ENCODE measurements around the gene PTK7.

The PTK7 gene

DNA sequence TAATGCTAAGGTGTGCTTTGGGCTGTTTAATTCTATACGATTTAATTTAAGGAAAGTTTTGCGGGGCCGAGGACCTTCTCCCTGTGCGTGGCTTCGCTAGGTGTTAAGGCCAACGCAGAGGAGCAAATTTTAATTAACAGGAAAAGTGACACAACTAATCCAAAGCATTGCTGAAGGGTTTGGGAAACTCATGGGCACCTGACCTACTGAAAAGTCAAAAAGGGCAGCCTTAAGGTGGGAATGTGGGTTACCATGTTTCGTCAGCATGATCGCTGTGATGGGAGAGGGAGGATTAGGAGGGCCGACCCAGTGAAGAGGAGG, 105.5 kb downstream of the PTK7 start:
- TF ChIP-seq, protein P1, sequence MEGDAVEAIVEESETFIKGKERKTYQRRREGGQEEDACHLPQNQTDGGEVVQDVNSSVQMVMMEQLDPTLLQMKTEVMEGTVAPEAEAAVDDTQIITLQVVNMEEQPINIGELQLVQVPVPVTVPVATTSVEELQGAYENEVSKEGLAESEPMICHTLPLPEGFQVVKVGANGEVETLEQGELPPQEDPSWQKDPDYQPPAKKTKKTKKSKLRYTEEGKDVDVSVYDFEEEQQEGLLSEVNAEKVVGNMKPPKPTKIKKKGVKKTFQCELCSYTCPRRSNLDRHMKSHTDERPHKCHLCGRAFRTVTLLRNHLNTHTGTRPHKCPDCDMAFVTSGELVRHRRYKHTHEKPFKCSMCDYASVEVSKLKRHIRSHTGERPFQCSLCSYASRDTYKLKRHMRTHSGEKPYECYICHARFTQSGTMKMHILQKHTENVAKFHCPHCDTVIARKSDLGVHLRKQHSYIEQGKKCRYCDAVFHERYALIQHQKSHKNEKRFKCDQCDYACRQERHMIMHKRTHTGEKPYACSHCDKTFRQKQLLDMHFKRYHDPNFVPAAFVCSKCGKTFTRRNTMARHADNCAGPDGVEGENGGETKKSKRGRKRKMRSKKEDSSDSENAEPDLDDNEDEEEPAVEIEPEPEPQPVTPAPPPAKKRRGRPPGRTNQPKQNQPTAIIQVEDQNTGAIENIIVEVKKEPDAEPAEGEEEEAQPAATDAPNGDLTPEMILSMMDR (conservative IDR thresholded peaks at IDR 0.05; ENCODE audit: low read depth, low read length) = no peak
- no peak for DNase-seq (ENCODE audit: low read depth)
- peak overlapping the region; percentile 90 for H3K4me3 ChIP-seq (ENCODE audit: low read depth, low read length)

DNA sequence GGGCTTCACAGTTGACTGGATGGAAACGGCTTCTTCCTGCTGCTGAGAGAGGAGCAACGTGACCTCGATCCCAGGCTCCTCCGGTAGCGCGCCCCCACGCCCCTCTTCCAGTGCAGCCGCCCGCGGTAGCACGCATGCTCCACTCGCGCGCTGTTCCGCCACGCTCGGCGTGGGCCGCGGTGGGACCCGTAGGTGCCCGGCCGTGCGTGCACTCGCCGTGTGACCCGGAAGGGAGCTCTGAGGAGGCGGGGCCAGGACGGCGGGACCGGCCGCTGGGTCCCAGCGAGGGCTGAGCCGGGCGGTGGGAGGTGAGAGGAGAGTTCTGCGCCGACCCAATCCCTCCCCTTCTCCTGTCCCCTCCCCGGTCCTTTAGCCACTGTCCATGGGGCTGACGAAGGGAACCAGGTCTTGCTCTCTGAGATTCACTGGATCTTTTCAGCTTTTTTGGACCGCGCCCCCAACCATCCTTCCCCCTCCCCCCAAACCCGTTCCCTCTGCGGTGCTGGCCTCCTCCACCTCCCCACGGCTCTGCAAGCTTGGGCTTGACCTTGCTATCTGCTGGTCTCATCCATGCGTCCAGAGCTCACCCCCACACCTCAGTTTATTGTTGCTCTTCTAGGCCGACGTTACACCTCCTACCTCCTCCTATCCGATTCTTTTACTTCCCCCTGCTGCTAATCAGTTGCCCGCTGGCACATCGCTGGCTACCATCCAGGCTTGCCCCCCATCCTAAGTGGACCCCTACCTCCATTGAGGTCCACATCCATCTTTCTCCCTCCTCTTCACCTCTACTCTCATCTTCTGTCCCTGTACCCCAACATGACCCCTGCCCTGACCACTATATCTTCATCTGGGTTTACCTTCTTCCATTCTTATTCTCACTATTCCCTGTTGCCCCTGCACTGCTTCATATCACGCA, 106.1 kb downstream of the PTK7 start, which contains the start of gene CUL9:
Gene CUL9 (plus strand): TSS at position 255 of the 919 bp plus-strand sequence. CDS start 2,115 bp downstream, outside the sequence.
- TF ChIP-seq, protein P1 (conservative IDR thresholded peaks at IDR 0.05; ENCODE audit: low read depth, low read length) = no peak
- peak; percentile 76 for DNase-seq (ENCODE audit: low read depth)
- H3K4me3 ChIP-seq (ENCODE audit: low read depth, low read length) = peak within 1 kb of the TSS; percentile 90

DNA sequence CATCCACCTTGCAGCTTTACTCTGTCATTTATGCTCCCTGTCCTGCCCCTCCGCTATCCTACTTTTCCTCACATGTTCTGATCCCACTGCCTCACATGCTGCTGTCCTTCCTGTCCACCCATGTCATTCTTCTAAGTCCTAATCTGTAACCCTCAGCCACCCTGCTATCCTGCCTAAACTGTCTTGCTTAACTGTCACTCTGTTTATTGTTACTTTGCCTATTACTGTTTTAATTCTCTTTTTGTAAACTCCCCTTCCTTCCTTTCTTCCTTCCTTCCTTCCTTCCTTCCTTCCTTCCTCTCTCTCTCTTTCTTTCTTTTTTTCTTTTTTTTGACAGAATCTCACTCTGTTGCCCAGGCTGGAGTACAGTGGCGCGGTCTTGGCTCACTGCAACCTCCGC, 107.3 kb downstream of the PTK7 start:
- DNase-seq (ENCODE audit: low read depth) = no peak
- TF ChIP-seq, protein P1 (conservative IDR thresholded peaks at IDR 0.05; ENCODE audit: low read depth, low read length) = no peak
- H3K4me3 ChIP-seq (ENCODE audit: low read depth, low read length) = no peak overlapping the region

DNA sequence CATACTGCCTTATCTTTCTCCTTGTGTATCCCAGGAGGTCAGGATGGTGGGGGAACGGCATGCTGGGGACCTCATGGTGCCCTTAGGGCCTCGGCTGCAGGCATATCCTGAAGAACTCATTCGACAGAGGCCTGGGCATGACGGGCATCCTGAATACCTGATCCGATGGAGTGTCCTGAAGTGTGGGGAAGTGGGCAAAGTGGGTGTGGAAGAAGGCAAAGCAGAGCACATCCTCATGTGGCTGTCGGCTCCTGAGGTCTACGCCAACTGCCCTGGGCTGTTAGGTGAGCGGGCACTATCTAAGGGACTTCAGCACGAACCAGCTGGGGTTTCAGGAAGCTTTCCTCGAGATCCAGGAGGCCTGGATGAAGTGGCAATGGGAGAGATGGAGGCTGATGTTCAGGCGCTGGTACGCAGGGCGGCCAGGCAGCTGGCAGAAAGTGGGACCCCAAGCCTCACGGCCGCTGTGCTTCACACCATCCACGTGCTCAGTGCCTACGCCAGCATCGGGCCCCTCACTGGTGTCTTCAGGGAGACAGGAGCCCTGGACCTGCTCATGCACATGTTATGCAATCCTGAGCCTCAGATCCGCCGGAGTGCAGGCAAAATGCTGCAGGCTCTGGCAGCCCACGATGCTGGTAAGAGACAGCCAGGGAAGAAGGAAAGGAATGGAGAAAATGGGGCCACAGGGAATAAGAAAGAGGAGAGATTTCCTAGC, 108.3 kb downstream of the PTK7 start:
- TF ChIP-seq, protein P1 (conservative IDR thresholded peaks at IDR 0.05; ENCODE audit: low read depth, low read length) = no peak
- no peak overlapping the region for H3K4me3 ChIP-seq (ENCODE audit: low read depth, low read length)
- no peak for DNase-seq (ENCODE audit: low read depth)

DNA sequence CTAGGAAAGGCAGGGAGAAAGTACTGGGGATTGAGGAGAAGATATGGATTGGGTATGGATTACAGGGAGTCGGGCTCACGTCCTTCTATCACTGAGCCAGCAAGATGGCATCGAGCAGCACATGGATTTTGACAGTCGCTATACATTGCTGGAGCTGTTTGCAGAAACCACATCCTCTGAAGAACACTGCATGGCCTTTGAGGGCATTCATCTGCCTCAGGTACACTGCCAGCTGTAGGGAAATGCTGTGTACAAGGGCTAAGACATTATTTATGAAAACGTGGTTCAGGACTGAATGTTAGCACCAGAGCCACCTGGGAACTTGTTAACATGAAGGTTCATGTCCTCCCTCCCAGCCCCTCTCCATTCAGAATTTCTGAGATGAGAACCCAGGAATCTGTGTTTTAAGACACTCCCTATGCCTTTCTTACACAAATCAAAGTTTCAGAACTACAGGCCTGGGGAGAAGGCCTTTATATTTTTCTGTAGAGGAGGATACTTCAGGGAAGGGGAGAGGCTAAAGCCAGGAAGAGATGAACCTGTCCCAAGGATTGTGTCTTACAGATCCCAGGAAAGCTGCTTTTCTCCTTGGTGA, 109.4 kb downstream of the PTK7 start:
- H3K4me3 ChIP-seq (ENCODE audit: low read depth, low read length) = no peak overlapping the region
- TF ChIP-seq, protein P1 (conservative IDR thresholded peaks at IDR 0.05; ENCODE audit: low read depth, low read length) = no peak
- no peak for DNase-seq (ENCODE audit: low read depth)

DNA sequence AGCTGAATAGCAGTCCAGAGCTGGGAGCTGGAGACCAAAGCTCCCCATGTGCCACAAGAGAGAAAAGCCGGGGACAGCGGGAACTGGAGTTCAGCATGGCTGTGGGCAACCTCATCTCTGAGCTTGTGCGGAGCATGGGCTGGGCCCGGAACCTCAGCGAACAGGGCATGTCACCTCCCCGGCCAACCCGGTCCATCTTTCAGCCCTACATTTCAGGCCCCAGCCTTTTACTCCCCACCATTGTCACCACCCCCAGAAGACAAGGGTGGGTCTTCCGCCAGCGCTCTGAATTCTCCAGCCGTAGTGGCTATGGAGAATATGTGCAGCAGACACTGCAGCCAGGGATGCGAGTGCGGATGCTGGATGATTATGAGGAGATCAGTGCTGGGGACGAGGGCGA, 109.9 kb downstream of the PTK7 start:
- no peak overlapping the region for H3K4me3 ChIP-seq (ENCODE audit: low read depth, low read length)
- TF ChIP-seq, protein P1 (conservative IDR thresholded peaks at IDR 0.05; ENCODE audit: low read depth, low read length) = no peak
- no peak for DNase-seq (ENCODE audit: low read depth)
